Thyroid gland (tissue), 4 donors: ENCODE results near the gene OSBP2. TPM values are rescaled to one million over a fixed set of nuclear protein-coding genes. Genes with fewer than 3 reads are reported as not detected.

ENCODE experiments used
- DNase-seq, 2 donors: peaks; one replicate each; pipeline ENCODE4 v3.0.0-alpha.2; 2019
- H3K27ac ChIP-seq, 3 donors: fragments of 200-600 bp; sonication (generic); 1 replicate in 2 of 3; 2 replicates in 1 of 3; pipeline ENCODE4 v1.5.1; 2016 to 2019; ENCODE audit warnings: mild to moderate bottlenecking in 1 of 3, moderate library complexity in 1 of 3
- H3K27me3 ChIP-seq: fragments of 200-600 bp; sonication (generic); one replicate; pipeline ENCODE4 v1.5.1; 2019
- H3K36me3 ChIP-seq, 2 donors: fragments of 200-600 bp; sonication (generic); one replicate each; pipeline ENCODE4 v1.5.1; 2016 to 2019
- H3K4me1 ChIP-seq, 2 donors: fragments of 200-600 bp; sonication (generic); one replicate each; pipeline ENCODE4 v1.5.1; 2017 to 2019
- H3K4me3 ChIP-seq, 3 donors: fragments of 200-600 bp; sonication (generic); replicated peaks in 1 of 3; 1 replicate in 2 of 3; 2 replicates in 1 of 3; pipeline ENCODE4 v1.5.1; 2016; ENCODE audit warnings: mild to moderate bottlenecking in 1 of 3
- H3K9me3 ChIP-seq: fragments of 200-600 bp; sonication (generic); one replicate; pipeline ENCODE4 v1.5.1; 2017
- POLR2A ChIP-seq, 2 donors: fragments of 450-650 bp; IDR thresholded peaks; one replicate each; pipeline ENCODE4 v1.6.1; 2017; ENCODE audit warnings: antibody characterized with exemption in 2 of 2, mild to moderate bottlenecking in 2 of 2, moderate library complexity in 1 of 2
- WGBS, 2 donors: methylation state at CpG; one replicate each; pipeline ENCODE4 v1.1.5; 2017; 5-methylcytosine and 5-hydroxymethylcytosine counted together
- intact Hi-C: fragments of 100-400 bp; cut with DNase I; formaldehyde crosslinking; loops from one replicate; pipeline ENCODE4 v1.15.1; 2023
- total RNA-seq, 4 donors: library from RNA; depleted of rRNA; stranded (reverse); fragments of >200 nt; gene quantifications; one replicate each; pipeline ENCODE4 v1.2.3, GENCODE V29; 2016
- TF ChIP-seq, protein P1 (sequence below), 6 experiments: fragments of 200-600 bp in 3 of 6; fragments of 450-650 bp in 3 of 6; sonication (generic) in 3 of 6; IDR thresholded peaks; one replicate each; pipeline ENCODE4 v1.5.1; 2016 to 2019; ENCODE audit warnings: antibody characterized with exemption in 6 of 6, mild to moderate bottlenecking in 2 of 6, inconsistent platforms in 1 of 6, moderate library complexity in 1 of 6

Gene OSBP2
- total RNA-seq, 4 donors from 2014 or later, result 7.8 to 13.4 (median 11.5) TPM

DNA sequence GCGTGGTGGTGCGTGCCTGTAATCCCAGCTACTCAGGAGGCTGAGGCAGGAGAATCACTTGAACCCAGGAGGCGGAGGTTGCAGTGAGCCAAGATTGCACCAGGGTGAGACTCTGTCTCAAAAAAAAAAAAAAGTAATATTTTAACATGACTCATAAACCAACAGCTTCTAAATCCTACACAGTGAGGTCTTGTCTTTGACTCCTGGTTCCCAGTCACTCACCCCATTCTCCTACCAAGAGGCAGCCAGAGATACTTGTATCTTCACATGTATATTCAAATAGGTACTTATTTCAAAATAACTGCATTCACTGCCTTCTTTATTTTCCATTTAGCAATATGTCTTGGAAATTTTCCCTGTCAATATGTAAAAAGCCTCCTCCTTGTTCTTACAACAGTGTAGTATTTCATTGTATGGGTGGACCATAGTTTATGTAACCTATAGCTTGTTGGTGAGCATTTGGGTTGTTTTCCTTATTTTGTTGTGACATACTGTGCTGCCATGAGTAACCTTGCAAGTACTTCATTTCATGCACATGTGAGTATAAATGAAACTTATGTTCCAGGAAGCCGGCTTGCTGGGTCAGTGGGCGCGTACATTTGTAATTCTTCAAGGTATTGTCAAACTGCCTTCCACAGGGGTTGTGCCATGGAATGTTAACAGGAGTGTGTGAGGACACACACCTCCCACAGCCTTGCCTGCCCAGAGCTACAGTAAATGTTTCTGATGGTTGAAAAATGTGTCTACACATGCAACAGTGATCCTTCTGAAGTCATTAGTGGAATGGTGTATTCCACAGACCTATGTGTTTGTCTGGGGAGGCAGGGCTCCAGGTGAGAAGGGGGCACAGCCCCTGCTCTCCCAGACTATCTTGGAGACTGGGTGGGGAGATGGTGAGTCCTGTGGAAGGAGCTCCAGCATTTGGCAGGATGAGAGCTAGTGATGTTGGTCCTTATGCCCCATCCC lies 47.9 kb downstream of the OSBP2 start:
- no peak for DNase-seq
- H3K27me3 ChIP-seq, result no peaks in the 10 kb centered on the region
- no peaks in the 10 kb centered on the region for H3K9me3 ChIP-seq
- intact Hi-C loops, result no loop called here
- no peak overlapping the region for H3K4me3 ChIP-seq
- no peaks in the 10 kb centered on the region for H3K4me1 ChIP-seq
- H3K36me3 ChIP-seq, result no peaks in the 10 kb centered on the region
- no peak for TF ChIP-seq POLR2A (IDR thresholded peaks at IDR 0.05)
- 89 to 97% methylated on average over 6 of the region's 6 CpGs for WGBS, 2 donors
- no peak overlapping the region for H3K27ac ChIP-seq

GRCh38 chr22:30743257-30744020 lies 48.8 kb downstream of the OSBP2 start:
- WGBS, 2 donors, result 79 to 87% methylated on average over 10 of the region's 10 CpGs
- no peak for DNase-seq
- intact Hi-C loops, result no loop called here

DNA sequence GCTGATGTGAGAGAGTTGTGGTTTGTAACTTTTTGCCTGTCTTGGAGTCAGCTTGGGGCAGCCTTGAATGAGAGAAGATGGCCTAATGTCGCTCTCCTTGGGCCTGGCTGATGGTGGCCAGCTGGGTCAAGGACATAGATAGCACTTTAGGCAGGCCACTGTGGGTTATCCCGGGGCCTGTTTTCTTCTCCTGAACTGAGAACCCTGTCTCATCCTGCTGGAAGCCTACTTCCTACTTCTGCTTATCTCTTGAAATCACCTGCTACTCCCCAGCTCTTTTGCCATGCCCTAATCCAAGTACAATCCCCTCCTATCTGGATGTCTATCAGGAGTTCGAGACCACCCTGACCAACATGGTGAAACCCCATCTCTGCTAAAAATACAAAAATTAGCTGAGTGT lies 49.5 kb downstream of the OSBP2 start:
- intact Hi-C loops, result no loop called here
- Histone ChIP-seq H3K36me3 (no peaks in the 10 kb centered on the region), H3K27me3 (no peaks in the 10 kb centered on the region), H3K4me3 (no peak overlapping the region), H3K4me1 (no peaks in the 10 kb centered on the region), H3K9me3 (no peaks in the 10 kb centered on the region), H3K27ac (no peak overlapping the region)
- TF ChIP-seq, protein P1, sequence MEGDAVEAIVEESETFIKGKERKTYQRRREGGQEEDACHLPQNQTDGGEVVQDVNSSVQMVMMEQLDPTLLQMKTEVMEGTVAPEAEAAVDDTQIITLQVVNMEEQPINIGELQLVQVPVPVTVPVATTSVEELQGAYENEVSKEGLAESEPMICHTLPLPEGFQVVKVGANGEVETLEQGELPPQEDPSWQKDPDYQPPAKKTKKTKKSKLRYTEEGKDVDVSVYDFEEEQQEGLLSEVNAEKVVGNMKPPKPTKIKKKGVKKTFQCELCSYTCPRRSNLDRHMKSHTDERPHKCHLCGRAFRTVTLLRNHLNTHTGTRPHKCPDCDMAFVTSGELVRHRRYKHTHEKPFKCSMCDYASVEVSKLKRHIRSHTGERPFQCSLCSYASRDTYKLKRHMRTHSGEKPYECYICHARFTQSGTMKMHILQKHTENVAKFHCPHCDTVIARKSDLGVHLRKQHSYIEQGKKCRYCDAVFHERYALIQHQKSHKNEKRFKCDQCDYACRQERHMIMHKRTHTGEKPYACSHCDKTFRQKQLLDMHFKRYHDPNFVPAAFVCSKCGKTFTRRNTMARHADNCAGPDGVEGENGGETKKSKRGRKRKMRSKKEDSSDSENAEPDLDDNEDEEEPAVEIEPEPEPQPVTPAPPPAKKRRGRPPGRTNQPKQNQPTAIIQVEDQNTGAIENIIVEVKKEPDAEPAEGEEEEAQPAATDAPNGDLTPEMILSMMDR (IDR thresholded peaks at IDR 0.05), result no peak
- no peak for TF ChIP-seq POLR2A (IDR thresholded peaks at IDR 0.05)
- DNase-seq, result no peak
- WGBS, 2 donors, result 84 to 89% methylated on average over 3 of the region's 3 CpGs

More at GRCh38 chr22:30743257-30744020, 48.8 kb downstream of the OSBP2 start:
- no peak for TF ChIP-seq POLR2A (IDR thresholded peaks at IDR 0.05)
- TF ChIP-seq, protein P1 (IDR thresholded peaks at IDR 0.05), result no peak
- H3K4me3 ChIP-seq, result no peak overlapping the region
- H3K36me3 ChIP-seq, result no peaks in the 10 kb centered on the region
- H3K27me3 ChIP-seq, result no peaks in the 10 kb centered on the region
- H3K4me1 ChIP-seq, result no peaks in the 10 kb centered on the region
- no peak overlapping the region for H3K27ac ChIP-seq
- no peaks in the 10 kb centered on the region for H3K9me3 ChIP-seq

GRCh38 chr22:30747493-30747892 lies 52.8 kb downstream of the OSBP2 start:
- H3K9me3 ChIP-seq, result no peaks in the 10 kb centered on the region
- H3K4me1 ChIP-seq, result no peaks in the 10 kb centered on the region
- TF ChIP-seq, protein P1 (IDR thresholded peaks at IDR 0.05), result no peak
- no peaks in the 10 kb centered on the region for H3K27me3 ChIP-seq
- no peak overlapping the region for H3K4me3 ChIP-seq
- intact Hi-C loops, result no loop called here
- DNase-seq, result no peak
- H3K27ac ChIP-seq, result no peak overlapping the region
- no peaks in the 10 kb centered on the region for H3K36me3 ChIP-seq
- 80 to 85% methylated on average over 7 of the region's 7 CpGs for WGBS, 2 donors

DNA sequence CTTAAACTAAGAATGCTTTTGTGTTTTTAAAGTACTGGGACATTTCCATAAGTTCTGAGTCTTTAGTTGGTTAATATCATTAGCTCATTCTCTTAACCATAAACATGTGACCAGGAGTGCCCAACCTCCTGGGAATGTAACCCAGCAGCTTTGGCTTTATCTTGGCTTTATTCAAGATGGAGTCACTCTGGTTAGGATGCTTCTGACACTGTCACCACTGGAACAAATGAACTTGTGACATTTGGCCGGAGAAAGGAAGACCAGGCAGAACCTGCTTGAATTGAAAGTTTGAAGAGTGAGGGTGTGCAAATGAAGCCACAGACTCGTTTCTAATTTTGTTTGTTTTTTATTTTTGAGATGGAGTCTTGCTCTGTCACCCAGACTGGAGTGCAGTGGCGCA lies 54.6 kb downstream of the OSBP2 start:
- H3K4me3 ChIP-seq, result no peak overlapping the region
- H3K9me3 ChIP-seq, result no peaks in the 10 kb centered on the region
- no peaks in the 10 kb centered on the region for H3K4me1 ChIP-seq
- no peak overlapping the region for H3K27ac ChIP-seq
- 71 to 84% methylated on average over 3 of the region's 3 CpGs for WGBS, 2 donors
- no peak for DNase-seq
- intact Hi-C loops, result no loop called here
- H3K36me3 ChIP-seq, result no peaks in the 10 kb centered on the region
- TF ChIP-seq, protein P1 (IDR thresholded peaks at IDR 0.05), result no peak
- no peak for TF ChIP-seq POLR2A (IDR thresholded peaks at IDR 0.05)
- H3K27me3 ChIP-seq, result no peaks in the 10 kb centered on the region
